Activated T-cell treated with anti-CD3 and anti-CD28 coated beads for 48 hours (primary cell): ENCODE measurements around the gene RPL27.
"Not testable (repeated sequence)": the region's sequence is repeated elsewhere in the genome, so short reads cannot be mapped to it uniquely, and the experiment has no call there.

Experiments used
- DNase-seq: peaks from one replicate; pipeline ENCODE4 v3.0.0-alpha.2; 2020; ENCODE audit warnings: low read depth

RPL27 gene

DNA sequence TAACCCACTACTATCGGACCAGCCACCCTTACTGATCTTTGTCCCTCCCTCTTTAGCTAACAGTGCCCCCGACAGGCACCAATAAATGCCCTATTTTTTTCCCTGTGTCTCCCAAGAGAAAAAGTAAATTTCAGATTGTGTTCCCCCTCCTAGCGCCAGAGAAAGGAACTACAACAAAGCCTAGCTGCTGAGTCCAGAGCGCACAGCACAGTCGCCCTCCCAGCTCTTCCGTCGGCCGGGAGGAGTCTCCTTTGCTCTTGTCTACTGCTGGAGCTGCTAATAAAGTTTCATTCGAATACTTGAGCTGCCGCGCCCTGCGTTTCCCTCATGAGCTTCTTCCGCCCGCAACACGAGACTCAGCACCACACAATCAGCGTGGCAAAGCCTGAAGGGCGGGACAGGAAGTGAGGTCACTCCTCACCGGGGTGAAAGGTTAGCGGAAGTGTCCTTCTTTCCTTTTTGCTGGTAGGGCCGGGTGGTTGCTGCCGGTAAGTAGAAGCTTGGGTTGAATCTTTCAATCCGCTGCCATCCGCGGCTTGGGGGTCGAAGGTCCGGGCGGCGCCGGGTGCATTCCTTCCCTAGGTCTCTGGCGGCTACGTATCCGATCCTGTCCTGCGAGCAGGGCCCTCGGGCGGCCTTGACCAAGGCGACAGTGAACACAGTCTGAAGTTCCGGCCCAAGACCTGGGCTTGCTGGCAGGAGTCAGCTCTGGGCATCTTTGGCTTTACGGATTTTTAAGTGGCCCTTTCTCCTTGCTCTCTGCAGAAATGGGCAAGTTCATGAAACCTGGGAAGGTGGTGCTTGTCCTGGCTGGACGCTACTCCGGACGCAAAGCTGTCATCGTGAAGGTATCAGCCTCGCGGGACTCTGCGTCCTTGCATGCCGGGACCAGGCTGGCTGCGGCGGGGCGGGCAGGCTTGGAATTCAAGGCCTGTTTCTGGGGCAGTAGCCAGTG is at the start of gene RPL27:
TSS of gene RPL27 (plus strand) at position 436 of the 955 bp plus-strand sequence. CDS start at position 768, 332 bp downstream.
- peak; percentile 91 for DNase-seq

DNA sequence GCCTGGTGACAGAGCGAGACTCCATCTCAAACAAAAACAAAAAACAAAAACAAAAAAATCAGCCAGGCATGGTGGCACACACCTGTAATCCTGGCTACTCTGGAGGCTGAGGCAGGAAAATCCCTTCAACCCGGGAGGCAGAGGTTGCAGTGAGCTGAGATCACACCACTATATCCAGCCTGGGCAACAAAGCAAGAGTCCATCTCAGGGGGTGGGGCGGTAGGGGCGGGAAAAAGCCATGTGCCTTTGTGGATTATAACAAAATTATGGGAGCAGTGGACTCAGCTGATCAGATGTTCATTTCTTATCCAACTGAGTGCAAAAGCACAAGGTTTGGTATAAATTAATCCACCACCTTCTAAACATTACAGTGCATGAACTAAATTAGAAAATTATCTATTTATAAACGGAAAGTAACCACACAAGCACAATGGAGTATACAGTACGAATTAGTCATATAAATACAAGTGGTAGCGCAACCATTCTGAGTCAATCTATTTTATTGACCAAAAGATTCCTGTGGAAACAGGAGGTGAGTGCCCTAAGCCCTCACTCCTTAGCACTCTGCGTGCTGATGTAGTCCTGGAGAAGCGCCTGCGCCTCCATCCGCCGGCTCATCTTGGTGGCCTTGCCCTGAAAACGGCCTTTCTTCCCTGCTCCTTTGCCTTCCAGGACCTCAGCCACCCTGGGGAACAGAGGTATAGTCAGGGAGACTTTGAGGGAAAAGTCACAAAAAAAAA is 48.0 kb upstream of the RPL27 start:
- DNase-seq, result no peak

DNA sequence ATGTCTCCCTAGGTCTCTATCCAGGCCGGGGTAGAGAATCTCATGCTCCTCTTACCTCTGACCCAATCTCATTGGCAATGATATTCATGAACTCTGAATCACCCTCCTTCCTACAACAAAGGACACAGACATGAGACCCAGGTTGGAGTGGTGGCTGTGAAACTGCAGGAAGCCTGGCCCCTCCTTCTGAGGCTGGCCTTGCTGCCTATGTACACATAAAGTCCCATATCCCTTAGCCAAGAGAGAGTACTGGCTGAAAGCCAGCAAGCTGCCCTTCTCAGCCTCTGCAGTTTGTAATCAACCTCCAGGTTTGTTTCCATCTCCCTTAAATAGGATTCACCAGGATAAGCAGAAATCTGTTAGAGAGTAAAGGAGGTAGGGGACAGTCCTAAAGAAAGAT is 44.5 kb upstream of the RPL27 start:
- no peak for DNase-seq

DNA sequence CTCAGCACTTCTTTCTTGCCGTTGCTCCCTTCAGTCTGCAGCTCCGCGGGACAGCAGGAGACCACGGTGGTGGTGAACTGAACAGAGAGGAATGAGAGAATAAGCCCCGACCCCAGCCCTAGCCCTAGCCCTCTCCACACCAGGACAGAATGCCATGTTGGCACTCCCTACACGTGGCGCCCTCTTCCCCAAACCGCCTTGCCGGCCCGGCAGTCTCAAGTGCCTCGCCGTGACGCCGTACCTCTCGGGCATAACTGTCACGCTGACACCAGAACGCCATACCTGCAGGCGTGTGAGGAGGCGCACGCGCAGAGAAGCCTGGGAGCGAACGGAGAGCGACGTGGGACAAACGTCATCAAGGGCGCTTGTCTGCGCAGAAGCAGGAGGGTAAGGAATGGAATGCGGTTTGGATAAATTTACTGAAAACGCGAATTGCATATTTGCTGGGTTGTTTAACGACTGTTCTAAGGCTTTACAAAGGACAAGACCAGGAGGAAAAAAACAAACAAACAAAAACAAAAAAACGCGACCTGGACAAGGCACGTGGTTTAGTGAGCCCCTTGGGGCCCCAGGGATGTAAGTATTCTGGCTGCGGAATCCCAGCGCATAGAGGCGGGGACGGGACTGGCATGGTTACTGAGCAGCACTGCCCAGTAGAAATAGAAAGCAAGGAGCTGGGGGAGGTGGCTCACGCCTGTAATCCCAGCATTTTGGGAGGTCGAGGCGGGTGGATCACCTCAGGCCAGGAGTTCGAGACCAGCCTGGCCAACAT is 33.9 kb upstream of the RPL27 start, which contains the start of gene AARSD1:
TSS of gene AARSD1 (minus strand) at position 294 of the 772 bp plus-strand sequence. CDS start at position 280, 14 bp downstream.
- DNase-seq, result peak; percentile 88

DNA sequence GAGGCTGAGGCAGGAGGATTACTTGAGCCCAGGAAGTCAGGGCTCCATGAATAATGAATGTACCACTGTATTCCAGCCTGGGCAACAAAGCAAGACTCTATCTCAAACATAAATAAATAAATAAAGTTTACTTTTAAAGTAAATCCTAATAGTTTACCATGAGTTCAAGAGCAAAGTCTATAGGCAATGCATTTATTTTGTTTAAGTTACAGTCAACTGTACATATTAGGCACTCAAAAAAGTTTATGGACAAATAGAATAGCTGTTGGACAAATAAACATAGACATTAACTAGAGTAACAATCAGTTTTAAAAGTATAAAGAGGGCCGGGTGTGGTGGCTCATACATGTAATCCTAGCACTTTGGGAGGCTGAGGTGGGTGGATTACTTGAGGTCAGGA is 30.3 kb upstream of the RPL27 start:
- DNase-seq, result no peak

DNA sequence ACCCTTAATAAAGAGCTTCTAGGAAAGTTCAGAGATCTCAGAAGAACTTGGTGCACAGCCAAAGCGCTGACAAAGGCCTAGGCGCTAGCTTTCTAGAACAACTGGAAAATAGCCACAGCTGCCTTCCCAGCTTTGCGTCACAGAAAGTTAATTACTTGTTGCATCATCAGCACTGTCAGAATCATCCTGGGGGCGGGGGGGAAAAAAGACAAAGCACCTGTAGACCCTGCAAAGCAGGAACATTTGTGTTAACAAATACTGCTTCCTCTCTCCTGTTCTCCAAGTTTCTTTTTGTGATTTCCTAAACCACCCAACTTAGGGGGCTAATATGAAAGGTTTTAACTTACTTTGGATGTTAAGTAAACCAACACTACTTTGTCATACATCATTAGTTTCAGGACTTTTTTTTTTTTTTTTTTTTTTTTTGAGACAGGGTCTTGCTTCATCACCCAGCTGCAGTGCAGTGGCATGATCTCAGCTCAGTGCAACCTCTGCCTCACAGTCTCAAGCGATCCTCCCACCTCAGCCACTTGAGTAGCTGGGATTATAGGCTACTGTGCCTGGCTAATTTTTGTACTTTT is 29.1 kb upstream of the RPL27 start:
- no peak for DNase-seq

DNA sequence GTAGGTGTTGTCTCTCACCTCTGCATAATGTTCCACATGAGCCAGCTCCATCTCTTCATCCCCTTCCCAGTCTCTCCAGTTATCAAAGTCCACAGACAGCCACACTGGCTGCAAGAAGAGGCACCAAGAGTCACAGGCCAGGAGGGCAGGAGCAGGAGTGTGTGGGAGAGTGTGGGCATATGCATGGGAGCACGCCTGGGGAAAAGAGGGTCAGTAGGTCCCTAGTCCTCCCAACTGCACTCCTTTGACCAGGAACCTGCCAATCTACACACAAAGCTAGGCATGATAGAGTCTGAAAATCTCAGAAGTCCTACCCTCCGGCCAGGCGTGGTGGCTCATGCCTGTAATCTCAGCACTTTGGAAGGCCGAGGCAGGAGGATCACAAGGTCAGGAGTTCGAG is 26.6 kb upstream of the RPL27 start:
- no peak for DNase-seq

DNA sequence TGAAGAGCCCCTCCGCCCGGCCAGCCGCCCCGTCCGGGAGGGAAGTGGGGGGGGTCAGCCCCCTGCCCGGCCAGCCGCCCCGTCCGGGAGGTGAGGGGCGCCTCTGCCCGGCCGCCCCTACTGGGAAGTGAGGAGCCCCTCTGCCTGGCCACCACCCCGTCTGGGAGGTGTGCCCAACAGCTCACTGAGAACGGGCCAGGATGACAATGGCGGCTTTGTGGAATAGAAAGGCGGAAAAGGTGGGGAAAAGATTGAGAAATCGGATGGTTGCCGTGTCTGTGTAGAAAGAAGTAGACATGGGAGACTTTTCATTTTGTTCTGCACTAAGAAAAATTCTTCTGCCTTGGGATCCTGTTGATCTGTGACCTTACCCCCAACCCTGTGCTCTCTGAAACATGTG is 24.9 kb upstream of the RPL27 start:
- DNase-seq, result not testable (repeated sequence)

DNA sequence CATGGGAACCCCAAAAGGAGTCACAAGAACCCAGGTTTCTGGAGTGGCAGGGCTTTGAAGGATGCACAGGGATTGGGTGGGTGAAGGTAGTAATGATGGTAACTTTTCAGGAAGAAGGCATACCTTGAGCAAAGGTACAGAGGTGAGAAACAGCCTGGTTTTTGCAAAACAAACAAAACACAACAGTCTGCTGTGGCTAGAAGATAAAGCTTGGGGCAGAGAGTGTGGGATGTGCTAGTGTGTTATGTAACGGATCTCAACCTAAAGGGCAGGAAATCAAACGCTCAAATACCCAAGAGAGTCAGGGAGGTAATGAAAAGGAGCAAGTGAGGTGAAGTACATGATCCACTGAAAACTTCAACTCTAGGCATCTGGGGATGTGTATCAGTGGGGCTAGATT is 23.0 kb upstream of the RPL27 start:
- DNase-seq, result no peak

DNA sequence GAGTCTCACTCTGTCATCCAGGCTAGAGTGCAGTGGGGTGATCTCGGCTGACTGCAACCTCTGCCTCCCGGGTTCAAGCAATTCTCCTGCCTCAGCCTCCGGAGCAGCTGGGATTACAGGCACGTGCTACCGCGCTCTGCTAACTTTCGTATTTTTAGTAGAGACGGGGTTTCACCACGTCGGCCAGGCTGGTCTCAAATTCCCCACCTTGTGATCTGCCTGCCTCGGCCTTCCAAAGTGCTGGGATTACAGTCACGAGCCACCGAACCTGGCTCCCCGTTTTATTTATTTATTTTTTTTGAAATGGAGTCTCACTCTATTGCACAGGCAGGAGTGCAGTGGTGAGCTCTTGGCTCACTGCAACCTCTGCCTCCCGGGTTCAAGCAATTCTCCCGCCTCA is 22.5 kb upstream of the RPL27 start:
- not testable (repeated sequence) for DNase-seq

DNA sequence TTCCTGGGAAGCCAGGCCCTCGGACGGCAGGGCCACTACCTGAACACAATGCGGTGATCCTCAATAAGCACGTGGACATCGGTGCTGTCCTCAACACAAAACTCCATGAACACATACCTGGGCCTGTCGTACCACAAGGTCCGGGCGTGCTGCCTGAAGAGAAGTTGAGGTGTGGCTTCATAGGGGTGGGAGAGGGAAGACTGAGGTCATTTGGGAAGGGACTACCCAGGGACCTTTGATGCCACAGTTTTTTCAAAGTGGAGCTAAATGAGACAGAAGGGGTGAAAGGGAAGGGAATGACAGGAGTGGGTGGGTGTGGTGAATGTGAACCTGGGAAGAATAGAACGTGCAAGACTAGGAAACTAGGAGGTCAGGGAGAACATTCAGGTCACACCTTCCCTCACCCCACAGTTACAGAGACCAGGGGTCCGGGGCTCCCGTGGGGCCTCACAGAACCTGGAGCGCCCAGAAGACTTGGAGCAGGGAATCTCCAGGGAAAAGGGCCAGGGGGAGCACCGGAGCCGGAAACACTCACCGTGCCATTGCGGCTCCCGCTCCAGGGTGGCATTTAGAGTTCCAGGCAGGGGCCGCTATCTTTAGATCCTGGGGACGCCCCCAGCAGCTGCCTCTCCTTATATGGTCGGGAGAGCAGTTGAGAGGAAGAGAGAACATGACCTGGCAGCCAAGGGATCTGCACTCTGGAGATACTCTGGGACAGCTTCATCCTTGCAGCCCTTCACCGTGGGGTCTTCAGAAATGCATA is 18.5 kb upstream of the RPL27 start, which contains the start of gene PTGES3L:
TSS of gene PTGES3L (minus strand) at position 570 of the 763 bp plus-strand sequence. CDS start at position 543, 27 bp downstream.
- DNase-seq, result peak; percentile 25

DNA sequence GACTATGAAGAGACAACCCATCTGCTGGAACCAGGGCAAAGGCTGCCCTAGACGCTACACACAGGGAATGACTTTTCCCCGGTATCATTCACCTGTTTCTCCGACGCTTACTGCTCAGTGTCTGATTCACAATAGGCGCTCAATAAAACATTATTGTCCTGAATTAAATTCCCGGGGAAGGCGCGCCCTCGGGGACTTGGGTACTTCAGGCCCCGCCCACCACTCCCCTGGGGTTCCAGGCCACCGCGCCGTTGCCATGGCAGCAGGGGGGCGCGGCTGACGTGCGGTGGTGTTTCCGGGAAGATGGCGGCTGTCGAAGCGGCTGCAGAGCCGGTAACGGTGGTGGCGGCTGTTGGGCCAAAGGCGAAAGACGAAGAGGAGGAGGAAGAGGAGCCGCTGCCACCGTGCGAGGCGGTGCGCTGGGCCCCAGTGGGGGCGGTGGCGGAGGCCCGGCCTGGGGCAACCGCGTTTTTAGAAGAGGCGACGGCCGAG is 17.9 kb upstream of the RPL27 start, which contains the start of gene RUNDC1:
TSS of gene RUNDC1 (plus strand) at position 292 of the 492 bp plus-strand sequence. CDS start at position 304, 12 bp downstream.
- DNase-seq, result peak; percentile 91

DNA sequence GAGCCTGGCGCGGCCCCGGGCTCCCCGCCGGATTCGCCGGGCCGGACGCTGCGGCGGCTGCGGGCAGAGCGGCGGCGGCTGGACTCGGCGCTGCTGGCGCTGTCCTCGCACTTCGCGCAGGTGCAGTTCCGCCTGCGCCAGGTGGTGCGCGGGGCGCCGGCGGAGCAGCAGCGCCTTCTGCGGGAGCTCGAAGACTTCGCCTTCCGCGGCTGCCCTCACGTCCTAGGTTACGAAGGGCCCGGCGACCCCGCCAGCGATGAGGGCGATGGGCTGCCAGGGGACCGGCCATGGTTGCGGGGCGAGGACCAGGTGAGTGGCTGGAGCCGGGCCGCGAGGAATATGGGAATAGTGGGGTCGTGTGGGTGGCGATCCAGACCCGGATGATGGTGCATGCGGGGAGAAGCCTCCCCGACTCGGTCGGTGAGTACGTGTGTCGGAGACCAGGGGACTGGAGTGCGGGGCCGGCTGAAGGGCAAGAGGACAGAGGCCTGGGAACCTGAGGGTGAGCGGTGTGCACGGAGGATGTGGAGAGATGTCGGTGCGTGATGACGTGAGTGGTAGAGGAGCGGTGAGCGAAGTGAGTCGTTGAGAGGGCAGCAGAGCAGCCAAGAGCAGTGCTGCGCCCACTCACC is 17.3 kb upstream of the RPL27 start:
- peak; percentile 64 for DNase-seq

DNA sequence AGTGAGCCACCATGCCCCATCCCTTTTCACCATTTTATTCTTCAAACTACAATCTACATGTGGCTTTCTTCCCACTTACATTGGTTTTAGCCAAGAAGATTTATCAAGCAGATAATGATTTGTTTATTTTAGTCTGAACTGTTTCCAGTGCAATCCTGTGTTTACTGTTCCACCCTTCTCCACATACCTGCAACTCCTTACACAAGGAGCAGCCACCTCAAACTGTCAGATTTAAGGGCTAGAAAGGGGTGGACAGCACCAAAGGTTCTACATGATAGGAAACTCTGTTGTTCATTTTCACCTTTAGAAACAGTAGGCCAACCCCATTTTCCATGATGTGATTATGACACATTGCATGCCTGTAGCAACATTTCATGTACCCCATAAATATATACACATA is 16.0 kb upstream of the RPL27 start:
- no peak for DNase-seq

DNA sequence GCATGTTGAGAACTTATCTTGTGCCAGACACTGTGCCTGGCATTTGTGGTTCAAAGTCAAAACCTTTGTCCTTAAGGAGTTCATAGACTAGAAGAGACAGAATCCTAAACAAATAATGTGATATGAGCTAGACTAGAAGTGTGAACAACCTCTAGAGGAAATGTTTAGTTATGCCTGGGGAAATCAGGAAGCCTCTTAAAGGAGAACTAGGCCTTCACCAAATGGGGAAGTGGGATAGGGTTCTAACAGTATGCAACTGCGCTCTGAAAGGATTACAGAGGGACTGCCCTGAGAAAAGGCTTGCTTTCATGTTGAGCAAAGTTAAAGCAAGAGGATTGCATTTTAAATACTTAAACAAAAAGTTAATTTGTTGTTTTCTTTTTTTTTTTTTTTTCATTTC is 13.0 kb upstream of the RPL27 start:
- DNase-seq, result no peak

DNA sequence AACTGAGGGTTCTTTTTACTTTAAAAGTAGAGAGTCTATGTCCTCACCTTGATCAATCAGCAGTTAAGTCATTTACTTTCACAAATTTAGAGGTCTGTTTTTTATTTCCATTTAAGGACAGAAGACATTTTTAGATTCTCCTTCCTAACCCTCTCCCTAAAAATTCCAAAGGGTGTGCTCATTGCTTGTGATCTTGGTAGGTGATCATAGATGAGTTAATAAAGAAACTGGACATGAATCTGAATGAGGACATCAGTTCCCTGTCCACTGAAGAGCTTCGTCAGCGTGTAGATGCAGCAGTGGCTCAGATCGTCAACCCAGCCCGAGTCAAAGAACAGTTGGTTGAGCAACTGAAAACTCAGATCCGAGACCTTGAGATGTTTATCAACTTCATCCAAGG is 9.1 kb upstream of the RPL27 start:
- no peak for DNase-seq

DNA sequence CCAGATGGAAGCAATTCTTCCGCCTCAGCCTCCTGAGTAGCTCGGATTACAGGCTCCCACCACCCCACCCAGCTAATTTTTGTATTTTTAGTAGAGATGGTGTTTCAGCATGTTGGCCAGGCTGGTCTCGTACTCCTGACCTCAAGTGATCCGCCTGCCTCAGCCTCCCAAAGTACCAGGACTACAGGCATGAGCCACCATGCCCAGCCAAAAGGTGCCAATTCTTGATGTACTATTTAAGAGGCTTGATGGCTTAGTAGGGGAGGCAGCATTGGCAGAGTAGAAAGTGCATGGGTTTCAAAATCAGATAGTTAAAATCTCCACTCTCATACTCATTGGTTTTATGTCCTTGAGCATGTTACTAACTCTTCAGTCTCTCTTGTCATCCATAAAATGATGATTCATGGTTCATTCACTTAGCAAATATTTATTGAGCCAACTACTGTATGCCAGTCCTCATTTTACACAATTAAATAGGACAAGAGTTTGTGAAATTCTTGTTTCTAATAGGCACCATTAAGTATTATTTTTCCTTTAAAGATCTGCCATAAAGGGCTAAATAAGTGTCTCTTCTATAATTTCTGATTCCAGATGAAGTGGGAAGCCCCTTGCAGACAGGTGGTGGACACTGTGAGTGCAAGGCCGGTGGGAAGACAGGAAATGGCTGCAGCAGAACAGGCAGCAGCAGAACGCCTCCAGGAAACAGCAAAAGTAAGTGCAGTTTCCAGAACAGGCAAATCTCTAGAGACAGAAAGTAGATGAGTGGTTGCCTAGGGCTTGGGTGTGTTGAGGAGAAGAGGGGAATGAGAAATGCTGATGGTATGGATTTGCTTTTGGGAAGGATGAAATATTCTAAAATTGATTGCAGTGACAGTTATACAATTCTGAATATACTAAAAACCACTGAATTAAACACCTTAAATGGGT is 8.2 kb upstream of the RPL27 start:
- no peak for DNase-seq

DNA sequence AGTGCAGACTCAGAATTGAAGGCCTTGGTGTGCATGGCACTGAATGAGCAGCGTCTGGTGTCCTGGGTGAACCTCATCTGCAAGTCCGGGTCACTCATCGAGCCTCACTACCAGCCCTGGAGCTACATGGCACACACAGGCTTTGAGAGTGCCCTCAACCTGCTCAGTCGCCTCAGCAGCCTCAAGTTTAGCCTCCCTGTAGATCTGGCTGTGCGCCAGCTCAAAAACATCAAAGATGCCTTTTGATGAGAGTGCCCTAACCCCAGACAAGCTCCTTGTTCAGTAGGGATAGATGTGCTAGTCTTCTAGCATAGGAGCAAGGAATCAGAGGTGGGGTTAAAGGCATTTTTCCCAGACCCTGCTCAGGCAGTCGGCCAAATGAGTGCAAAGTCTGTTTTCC is 6.7 kb upstream of the RPL27 start:
- no peak for DNase-seq

DNA sequence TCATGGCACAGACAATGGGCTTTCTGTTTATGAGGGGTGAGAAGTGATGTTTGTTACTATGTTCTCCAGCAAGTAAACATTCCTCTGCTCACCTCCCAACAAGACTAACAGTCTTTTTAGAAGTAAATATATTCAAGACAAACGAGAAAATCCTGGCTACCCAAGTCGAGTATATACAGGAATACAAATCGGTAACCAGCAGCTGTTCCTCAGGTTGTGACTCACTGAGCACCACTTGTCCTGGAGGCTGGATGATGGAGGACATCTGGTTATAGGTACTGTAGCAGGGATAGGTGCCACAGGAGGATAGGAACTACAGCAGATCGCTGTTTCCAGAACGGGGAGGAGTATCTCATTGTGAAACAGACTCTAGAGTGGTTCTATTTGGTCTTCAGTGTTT is 5.3 kb upstream of the RPL27 start:
- DNase-seq, result no peak
